ENCODE results near the gene GRK5.

GRK5 gene

GRCh38 chr10:119347181-119347974, 140.0 kb downstream of the GRK5 start:
- no peak for DNase-seq

DNA sequence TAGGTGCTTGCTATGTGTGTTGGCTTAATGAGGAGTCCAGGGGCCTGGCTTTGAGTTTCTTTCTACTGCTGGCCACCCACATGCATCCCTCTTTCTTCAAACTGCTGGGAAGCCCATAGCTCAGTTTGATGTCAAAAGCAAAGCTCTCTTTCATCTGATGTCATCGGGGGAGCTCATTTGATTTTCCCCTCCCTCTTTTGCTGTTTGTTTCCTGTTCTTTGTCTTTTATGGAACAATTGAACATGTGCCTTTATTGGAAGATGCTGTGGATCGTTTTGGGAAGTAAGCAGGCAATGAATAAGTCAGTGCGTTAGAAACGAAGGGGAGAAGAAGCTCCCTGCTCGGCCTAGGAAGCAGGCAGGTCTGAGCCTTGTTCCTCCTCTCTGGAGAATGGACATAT, 140.7 kb downstream of the GRK5 start:
- DNase-seq, result no peak

GRCh38 chr10:119348516-119349240, 141.3 kb downstream of the GRK5 start:
- DNase-seq, result no peak

DNA sequence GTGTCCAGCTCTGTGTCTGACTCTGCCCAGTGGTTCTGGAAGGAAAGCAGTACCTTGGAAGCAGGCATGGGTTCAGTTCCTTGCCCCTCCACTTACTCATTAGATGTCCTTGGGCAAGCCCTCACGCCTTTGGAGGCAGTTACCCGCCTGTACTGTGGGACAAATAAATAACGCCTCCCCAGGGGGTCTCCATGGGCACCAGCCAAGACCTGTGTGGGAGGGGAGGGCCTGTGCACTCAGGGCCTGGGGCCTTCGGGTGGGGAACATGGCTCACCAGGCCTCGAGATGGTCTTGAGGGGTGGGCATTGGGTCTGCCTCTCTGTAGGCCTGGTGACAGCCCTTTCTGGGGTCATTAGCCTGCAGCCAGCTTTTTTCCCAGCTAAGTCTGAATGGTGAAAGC, 142.0 kb downstream of the GRK5 start:
- DNase-seq, result no peak

DNA sequence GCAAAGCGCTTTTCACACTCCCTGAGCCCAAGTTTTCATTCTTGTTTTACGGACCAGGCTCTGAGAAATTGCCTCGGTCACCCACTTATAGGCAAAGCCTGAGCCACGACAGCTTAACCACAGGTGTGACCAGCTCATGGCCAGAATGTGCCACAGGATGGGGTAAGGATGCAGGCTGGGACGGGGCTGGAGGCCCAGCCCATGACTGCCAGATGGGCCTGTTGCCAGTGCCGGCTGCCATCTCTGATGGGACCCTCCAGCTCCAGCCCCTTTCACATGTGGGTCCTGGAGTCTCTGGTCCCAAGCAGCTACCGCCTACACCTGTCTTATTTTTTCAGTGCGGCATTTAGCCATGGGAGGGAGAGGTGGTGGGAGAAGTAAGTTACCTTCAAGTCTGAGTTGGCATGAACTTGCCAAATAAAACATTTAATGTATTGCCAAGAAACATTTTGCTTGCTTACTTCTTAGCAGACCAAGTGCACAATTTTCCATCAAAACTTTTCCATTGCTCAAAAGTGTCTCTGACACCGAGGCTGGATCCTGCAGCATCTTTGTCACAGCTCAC, 142.6 kb downstream of the GRK5 start:
- DNase-seq, result no peak

DNA sequence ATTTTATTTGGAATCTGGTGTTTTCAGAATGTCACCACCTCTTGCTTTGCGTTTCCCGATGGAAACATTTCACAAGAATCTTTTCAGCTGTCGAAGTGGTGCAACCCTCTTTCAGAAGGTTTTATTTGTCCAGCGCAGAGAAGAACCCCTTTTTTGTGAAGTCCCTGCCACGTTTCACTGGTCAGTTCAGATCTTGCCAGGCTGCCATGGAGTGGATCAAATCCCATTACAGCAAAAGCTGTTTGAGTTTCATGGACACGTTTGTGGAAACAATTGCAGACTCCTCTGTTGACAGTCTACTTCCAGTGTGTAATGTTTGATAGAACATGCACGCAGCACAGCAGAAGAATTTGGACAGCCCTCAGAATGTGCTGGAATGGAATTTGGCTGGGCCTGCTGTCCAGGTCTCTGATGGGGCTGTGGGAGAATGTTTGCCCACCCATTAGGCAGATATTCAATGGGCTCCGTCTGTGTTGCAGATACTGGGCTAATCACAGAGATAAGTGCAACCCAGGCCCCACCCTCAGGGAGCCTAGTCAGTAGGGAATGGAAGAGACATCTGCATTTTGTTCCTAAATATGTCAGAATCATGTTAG, 143.2 kb downstream of the GRK5 start:
- no peak for DNase-seq

GRCh38 chr10:119351189-119351588, 143.8 kb downstream of the GRK5 start:
- DNase-seq, result no peak

GRCh38 chr10:119352042-119352441, 144.7 kb downstream of the GRK5 start:
- no peak for DNase-seq

DNA sequence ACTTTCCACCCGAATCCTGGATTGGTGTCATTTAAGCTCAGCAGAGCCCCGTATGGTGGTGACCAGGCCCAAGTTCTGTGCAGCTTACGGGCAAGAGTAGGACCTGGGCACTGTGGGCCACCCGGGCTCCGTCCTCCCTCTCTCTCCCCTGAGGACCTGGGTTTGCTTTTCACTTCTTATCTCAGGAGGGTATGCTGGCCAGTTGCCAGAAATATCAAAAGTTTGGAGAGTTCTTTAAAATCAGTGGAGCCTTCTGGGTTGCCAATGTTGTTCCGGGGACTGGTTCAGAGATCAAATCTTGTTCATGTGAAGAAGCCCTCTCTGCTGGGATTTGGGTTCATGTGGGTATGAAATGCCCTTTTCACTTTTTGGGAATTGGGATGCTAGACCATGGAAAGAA, 145.4 kb downstream of the GRK5 start:
- DNase-seq, result no peak

GRCh38 chr10:119353421-119353820, 146.1 kb downstream of the GRK5 start:
- DNase-seq, result no peak

DNA sequence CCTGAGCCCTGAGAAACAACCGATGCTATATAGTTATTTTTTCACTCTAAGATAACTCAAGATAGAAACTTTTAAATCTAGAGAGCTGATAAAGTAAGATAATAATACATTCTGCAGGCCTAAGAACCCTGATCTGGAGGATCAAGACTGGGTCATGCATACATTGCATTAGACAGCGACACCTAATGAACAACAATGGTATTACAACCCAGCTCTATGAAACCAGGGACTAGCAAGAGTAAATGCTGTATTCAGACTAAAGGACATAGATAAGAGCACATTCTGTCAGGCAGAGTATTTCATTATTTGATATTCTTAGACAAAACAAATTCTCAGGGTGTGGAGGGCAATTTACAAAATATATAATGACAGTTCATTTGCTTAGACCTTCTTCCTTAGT, 148.6 kb downstream of the GRK5 start:
- DNase-seq, result no peak

GRCh38 chr10:119357412-119358151, 150.2 kb downstream of the GRK5 start:
- DNase-seq, result no peak

GRCh38 chr10:119358152-119358512, 150.8 kb downstream of the GRK5 start:
- DNase-seq, result no peak

DNA sequence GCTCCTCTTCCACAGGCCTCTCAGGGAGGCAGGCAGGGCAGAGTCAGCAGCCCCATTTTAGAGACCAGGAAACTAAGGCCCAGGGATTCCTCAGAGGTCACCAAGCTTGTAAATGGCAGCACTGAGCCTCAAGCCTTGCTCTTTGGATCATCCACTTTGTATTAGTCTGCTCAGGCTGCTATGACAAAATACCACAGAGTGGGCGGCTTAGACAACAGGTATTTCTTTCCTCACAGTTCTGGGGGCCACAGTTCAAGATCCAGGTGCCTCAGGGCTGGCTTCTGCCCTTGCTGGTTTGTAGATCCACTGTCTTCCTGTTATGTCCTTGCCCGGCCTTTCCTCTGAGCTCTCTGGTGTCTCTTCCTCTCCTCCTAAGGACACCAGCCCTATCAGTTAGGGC, 151.2 kb downstream of the GRK5 start:
- DNase-seq, result no peak

DNA sequence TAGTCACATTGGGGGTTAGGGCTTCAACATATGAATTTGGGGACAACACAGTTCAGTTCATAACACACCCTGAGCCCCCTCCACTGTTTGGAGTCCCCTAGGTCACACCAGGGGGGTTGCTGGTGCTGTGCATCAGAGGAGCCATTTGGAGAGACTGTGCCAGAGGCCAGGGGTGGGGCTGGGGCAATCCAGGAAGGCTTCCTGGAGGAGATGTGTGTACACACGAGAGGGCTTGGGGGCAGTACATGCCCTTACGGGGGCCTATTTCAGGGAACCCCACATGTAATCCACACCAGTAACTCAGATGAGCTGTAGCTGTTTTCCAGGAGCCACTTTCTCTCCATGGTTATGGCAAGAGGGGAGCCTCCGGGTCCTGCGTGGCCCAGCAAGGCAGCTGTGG, 151.7 kb downstream of the GRK5 start:
- DNase-seq, result no peak

- no peak for DNase-seq
Observed at GRCh38 chr10:119360181-119360921, 153.0 kb downstream of the GRK5 start.

GRCh38 chr10:119361037-119361436, 153.7 kb downstream of the GRK5 start:
- no peak for DNase-seq

DNA sequence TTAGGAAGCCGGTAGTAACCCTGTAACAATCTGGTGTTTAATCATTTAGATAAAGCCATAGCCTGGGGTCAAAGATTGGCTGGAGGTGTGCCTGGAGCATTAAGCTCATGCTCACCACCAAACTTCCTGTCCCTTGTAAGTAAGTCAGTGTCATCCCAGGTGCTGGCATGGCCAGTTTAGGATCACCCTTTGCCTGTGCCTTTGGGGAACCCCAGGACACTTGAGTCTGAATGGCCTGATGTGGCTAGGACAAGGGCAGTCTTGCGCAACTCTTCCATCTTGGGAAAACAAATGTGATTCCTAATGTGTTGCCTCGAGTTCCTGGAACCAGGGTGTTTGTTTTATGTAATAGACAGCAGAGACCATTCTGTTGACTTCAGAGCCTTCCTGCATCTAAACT, 154.8 kb downstream of the GRK5 start:
- DNase-seq, result no peak

DNA sequence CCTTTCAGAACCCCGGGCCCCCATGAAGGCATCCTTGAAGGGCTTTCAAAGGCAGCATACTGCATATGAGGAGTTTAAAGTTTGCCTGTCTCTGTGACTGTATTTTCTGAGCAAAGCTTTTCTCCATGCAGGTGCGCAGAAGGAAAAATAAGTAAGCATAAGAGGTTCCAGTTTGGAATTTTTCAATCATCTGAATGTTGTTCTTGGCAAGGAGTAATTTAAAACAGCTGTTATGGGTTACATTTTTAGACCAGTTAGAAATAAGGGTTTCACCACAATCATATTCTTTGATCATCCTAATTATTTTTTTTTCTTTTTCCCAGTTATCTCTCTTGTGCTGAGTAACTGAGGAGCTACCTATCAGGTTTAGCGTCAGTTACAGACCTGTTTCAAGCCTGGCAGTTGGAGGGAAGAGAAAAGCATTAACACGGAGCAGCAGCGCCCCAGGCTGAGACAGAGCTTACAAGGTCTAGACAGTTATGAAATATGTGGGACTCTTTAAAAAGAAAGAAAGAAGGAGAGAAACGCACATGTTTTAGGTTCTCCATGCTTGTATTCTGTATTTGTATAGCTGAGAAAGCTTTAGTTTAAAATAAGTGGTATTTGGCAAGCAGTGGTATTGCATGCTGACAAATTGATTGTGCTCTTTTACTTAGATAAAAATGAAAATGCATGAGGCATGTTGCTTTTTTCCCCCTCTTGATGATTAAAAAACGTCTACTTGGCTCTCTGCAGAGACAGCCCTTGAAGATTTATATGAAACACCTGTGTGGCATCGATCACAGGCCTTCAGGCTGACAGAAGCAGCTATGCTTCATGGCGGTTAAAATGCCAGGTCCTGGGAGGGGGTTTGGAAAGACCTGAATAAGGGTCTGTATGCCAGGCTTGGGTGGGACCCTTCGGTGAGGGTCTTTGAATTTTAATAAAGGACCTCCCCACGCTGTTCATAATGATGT, 157.6 kb downstream of the GRK5 start:
- no peak for DNase-seq

DNA sequence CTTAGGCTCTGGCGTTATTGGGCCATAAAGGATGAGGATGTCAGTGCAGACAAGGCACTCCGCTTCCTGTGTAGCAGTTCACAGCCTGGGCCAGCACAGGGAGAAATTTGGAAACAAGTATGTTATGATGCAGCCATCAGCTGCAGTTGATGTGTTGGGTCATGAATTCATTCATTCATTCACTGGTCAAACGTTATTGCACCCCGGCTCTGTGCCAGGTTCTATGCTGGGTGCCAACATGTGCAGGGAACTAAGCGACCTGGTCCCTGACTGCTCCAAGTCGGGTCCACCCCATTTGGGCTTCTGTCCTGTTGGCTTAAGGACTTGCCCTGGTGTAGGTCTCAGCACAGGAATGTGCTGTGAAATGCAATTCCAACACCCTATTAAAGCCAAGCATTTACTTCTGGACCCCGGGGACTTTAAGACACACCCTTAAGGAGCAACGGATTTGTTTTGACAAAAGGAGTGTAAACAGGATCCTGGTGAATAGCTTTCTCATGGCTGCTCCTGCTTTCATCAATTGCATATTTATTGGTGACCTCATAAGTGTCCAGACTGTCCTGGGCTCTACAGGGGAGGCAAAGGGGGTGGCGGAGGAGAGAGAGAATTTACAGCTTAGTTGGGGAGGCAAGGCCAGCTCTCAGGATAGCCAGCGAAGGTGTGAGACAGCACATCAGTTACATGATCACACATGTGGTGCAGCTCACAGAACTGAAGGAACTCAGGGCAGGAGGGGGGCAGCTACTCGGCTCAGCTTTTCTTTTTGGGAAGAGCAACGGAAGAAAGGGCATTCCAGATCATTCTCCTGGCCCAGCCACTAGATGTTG, 158.6 kb downstream of the GRK5 start:
- DNase-seq, result no peak
